VCaP (cell line): Measurements from ENCODE around the gene EPS8L3.

ENCODE experiments used
- H3K27ac ChIP-seq: fragments of 450-650 bp; 2 replicates; pipeline ENCODE4 v1.5.1; 2017
- TF ChIP-seq, protein P1 (sequence below): fragments of 450-650 bp; conservative IDR thresholded peaks from 2 replicates; pipeline ENCODE4 v1.5.1; 2017; ENCODE audit warnings: mild to moderate bottlenecking, moderate library complexity

EPS8L3 gene

DNA sequence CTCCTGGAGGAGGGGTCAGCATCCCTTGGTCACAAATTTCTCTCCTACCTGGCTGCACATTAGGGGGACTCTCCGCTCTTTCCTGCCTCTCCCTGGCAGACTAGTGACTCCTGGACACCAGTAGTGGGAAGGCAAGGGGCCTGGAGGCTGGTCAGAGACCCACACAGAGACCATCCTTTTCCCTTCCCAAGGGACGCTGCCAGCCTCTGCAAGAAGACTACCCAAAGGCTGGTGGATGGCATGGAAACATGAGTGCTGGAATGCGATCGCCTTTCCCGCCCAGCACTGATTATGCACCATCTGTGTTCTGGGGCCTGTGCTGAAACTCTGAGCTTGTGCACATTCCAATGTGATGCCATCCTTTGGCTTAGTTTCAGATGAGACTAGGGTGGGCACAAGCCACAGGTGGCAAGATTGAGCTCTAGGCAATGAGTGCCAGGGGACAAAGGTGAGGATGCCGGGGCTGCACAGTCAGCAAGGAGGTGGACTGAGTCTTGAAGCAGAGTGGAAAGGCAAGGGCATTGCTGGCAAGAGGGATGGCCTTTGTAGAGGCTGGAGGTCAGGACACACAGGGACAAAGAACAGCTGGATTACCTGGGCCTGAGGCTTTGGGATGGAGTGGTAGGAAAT, 12.6 kb upstream of the EPS8L3 start:
- TF ChIP-seq, protein P1, sequence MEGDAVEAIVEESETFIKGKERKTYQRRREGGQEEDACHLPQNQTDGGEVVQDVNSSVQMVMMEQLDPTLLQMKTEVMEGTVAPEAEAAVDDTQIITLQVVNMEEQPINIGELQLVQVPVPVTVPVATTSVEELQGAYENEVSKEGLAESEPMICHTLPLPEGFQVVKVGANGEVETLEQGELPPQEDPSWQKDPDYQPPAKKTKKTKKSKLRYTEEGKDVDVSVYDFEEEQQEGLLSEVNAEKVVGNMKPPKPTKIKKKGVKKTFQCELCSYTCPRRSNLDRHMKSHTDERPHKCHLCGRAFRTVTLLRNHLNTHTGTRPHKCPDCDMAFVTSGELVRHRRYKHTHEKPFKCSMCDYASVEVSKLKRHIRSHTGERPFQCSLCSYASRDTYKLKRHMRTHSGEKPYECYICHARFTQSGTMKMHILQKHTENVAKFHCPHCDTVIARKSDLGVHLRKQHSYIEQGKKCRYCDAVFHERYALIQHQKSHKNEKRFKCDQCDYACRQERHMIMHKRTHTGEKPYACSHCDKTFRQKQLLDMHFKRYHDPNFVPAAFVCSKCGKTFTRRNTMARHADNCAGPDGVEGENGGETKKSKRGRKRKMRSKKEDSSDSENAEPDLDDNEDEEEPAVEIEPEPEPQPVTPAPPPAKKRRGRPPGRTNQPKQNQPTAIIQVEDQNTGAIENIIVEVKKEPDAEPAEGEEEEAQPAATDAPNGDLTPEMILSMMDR, result no peak
- H3K27ac ChIP-seq, result no peak overlapping the region

DNA sequence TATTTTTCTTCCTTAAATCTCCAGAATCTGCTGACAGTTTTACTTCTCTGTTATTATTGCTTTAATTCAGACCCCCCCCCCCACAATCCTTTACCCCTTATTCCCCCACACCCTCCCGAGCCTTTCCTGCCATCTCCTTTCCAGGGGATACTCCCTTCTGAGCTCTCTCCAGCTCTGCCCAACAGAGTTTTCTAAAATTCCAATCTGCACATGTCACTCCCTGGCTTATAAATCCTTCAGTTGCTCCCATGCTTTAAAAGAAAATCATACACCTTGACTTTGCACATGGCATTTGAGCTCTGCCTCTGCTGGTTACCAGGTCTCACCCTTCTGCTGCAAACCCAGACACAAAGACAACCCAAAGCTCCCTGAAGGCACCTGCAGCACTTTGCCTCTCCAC, 11.7 kb upstream of the EPS8L3 start:
- no peak overlapping the region for H3K27ac ChIP-seq
- TF ChIP-seq, protein P1, result no peak

DNA sequence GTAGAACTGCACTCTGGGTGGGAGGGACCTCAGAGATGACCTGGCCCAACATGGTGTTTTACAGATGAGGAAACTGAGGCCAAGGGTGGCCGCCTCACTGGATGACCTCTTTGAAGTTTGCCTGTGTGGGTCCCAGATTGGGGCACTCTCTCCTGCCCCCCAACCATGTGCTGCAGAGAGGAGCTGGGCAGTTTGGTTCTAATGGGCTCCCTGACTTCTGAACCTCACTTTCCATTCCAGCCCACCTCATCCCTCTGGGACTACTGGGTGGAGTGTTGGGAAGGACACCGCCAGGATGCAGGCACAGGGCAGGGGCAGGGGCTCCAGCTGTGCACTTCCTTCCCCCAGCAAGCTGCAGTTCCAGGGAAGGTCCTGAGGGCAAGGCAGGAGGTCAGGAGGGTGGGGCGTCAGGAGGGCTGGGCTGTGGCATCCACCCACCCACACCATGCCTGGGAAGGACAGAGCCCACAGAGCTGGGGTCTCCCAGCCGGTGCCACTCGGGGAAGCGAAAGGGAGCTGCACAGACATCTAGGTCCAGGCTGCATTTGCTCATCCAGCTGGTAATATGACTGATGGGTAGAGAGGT, 10.3 kb upstream of the EPS8L3 start:
- H3K27ac ChIP-seq, result no peak overlapping the region
- TF ChIP-seq, protein P1, result no peak; the same call in none of the 2 replicates

DNA sequence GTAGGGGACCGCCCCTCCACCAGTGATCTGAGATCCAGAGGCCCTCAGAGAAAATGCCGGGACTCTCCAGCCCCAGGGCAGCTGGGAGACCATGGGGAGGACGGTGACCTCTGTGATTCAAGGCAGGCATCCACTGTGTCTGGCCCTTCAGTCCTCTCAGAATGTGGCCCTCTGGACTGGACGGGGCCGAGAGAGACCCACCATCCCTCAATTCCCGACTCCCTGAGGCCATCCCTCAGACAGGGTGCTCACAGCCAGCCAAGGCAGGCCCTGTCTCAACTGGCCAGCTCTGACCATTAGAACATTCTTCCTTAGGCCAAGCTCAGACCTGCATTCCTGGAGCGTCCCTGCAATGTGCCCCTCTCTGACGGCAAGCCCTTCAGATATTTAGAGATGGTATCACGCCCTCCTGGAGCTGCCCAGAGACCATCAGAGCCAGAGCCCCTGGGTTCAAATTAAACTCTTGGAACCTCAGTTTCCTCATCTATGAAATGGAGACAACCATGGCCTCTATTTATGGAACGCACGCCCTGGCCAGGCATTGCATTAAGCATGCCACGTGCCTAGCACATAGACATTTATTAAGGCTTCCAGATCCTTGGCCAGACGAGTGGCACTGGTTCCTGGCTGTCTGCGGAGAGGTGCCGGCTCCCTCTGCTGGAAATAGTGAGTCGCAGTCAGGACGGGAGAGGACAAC, 9.6 kb upstream of the EPS8L3 start:
- TF ChIP-seq, protein P1, result peak; percentile 95
- no peak overlapping the region for H3K27ac ChIP-seq

DNA sequence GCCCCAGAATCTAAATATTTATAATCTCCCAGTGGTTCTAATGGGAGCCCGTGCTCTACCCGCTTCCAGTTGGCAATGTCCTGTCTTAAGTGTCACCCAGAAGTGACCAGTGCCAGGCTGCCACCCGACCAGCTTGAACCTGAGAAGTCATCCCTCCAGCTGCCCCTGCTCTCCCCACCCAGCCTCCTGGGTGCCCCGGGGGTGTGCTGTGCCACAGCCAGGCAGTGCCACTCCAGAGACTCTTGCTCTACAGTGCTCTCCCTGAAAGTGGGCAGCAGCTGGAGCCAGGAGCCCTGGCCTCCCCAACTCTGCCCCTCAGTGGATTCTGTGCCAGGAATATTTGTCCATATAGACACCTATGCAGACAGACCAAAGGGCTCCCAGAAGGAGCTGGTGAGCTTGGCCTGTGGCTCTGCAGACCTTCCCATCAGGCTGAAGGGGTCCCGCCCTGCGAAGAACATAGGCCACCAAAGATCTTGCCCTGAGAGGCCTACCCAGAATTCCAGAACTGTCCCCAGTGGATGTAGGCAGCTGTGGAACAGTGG, 9.0 kb upstream of the EPS8L3 start:
- H3K27ac ChIP-seq, result no peak overlapping the region
- TF ChIP-seq, protein P1, result no peak

DNA sequence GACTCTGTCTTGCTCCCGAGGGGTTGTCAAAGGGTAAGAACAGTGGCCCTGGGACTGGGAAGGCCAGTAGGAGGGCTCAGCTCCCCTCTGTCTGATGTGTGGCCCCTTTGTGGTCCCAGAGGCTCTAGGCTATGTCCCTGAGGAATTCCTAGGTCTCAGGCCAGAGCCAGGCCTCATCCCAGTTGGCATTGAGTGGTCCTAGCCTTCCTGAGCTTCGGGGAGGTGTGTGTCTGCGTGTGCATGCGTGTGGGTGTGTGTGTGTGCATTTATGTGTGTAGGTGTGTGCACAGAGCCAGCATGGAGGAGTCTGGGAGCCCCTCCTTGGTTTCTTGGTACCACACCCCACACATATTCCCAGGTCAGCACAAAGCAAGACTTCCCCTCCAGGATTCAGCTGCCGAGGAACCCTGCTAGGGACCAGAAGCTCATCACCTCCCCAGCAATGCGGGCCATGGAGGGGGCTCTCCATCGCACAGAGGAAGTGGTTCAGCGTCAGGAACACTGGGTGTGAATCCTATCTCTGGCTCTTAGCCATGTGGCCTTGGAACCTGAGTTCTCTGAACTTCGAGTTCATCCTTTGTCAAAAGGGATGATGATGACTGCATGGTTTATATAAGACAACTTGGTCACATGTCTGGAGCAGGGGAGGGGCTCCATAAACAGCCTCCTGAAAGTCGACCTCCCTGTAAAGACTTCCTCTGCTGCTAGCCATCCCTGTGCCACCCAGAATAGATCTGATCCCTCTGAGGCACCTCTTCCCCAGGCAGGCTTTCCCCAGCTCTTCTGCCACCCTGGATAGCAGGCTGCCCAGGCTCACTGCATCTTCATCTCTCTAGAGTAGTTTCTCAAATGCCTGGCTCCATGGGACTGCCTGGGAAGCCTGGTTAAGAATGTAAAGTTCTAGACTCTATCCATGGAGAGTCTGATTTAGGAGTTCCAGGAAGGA, 8.3 kb upstream of the EPS8L3 start:
- H3K27ac ChIP-seq, result no peak overlapping the region
- TF ChIP-seq, protein P1, result no peak
